ENCODE measurements around the gene APBB3.

GRCh38 chr5:140549237-140550144, 14.9 kb downstream of the APBB3 start:
- TF ChIP-seq SUZ12 (IDR thresholded peaks at IDR 0.05) (no peak), SP1 (IDR thresholded peaks at IDR 0.05) (no peak)
